Fibroblast of lung (primary cell): ENCODE measurements around the gene SNX3. TPM values are rescaled to one million over a fixed set of nuclear protein-coding genes. Genes with fewer than 3 reads are reported as not detected.
A peak's percentile ranks its signal among the peaks of the same experiment; 100 is the strongest.
"Not testable (repeated sequence)": the region's sequence is repeated elsewhere in the genome, so short reads cannot be mapped to it uniquely, and the experiment has no call there.

ENCODE experiments used
- DNase-seq, 2 donors: peaks; one replicate each; pipeline versions ENCODE4 v3.0.0 to v3.0.0-alpha.2; 2010; ENCODE audit warnings: low read depth in 2 of 2
- H2AFZ ChIP-seq: 2 replicates; pipeline ENCODE4 v1.5.1; 2012; ENCODE audit warnings: low read length, control low read depth, inconsistent platforms
- H3K27ac ChIP-seq: 2 replicates; pipeline ENCODE4 v1.5.1; 2011; ENCODE audit warnings: low read length, control low read depth; ENCODE audit not compliant: insufficient read depth
- H3K27me3 ChIP-seq: 2 replicates; pipeline ENCODE4 v1.5.1; 2011; ENCODE audit warnings: mild to moderate bottlenecking, low read length; ENCODE audit not compliant: control insufficient read depth, insufficient read depth
- H3K36me3 ChIP-seq: 2 replicates; pipeline ENCODE4 v1.5.1; 2011; ENCODE audit warnings: low read length; ENCODE audit not compliant: control insufficient read depth, insufficient read depth
- H3K4me1 ChIP-seq: 2 replicates; pipeline ENCODE4 v1.5.1; 2011; ENCODE audit warnings: low read length; ENCODE audit not compliant: control insufficient read depth, insufficient read depth; ENCODE audit errors: extremely low read depth
- H3K4me2 ChIP-seq: 2 replicates; pipeline ENCODE4 v1.5.1; 2011; ENCODE audit warnings: low read length, control low read depth; ENCODE audit not compliant: insufficient read depth; ENCODE audit errors: extremely low read depth
- H3K4me3 ChIP-seq, 4 experiments: fragments of 200-600 bp in 1 of 4; sonication (generic) in 1 of 4; replicated peaks in 1 of 4; 2 replicates each; pipeline ENCODE4 v1.5.1; 2011 to 2016; ENCODE audit warnings: low read length in 4 of 4, low read depth in 3 of 4, mild to moderate bottlenecking in 3 of 4, control low read depth in 2 of 4, inconsistent platforms in 1 of 4, mixed read lengths in 1 of 4; ENCODE audit not compliant: insufficient read depth in 1 of 4; ENCODE audit errors: control extremely low read depth in 1 of 4
- H3K79me2 ChIP-seq: 2 replicates; pipeline ENCODE4 v1.5.1; 2012; ENCODE audit warnings: mild to moderate bottlenecking, low read length, inconsistent platforms; ENCODE audit not compliant: control insufficient read depth, insufficient read depth
- H3K9ac ChIP-seq: 2 replicates; pipeline ENCODE4 v1.5.1; 2011; ENCODE audit warnings: mild to moderate bottlenecking, low read length, control low read depth; ENCODE audit not compliant: insufficient read depth
- H3K9me3 ChIP-seq: 2 replicates; pipeline ENCODE4 v1.5.1; 2012; ENCODE audit warnings: low read depth, low read length; ENCODE audit not compliant: control insufficient read depth, insufficient read depth
- H4K20me1 ChIP-seq: 2 replicates; pipeline ENCODE4 v1.5.1; 2011; ENCODE audit warnings: low read length; ENCODE audit not compliant: control insufficient read depth, insufficient read depth; ENCODE audit errors: extremely low read depth
- CTCF ChIP-seq, 2 donors: IDR thresholded peaks in 1 of 2; conservative IDR thresholded peaks in 1 of 2; 1 replicate in 1 of 2; 2 replicates in 1 of 2; pipeline ENCODE4 v1.5.1; 2011 to 2012; ENCODE audit warnings: low read length in 2 of 2, control low read depth in 1 of 2, inconsistent platforms in 1 of 2, low read depth in 1 of 2, mild to moderate bottlenecking in 1 of 2
- EZH2 ChIP-seq: IDR thresholded peaks from 2 replicates; pipeline ENCODE4 v1.5.1; 2012; ENCODE audit warnings: low read length, control low read depth, mild to moderate bottlenecking; ENCODE audit errors: missing control alignments
- polyA minus RNA-seq: library from RNA; depleted of rRNA, polyadenylated mRNA; stranded (reverse); fragments of >200 nt; gene quantifications from 2 replicates; pipeline ENCODE4 v1.2.3, GENCODE V29; 2011; ENCODE audit warnings: low replicate concordance
- polyA plus RNA-seq, 2 donors: library from polyadenylated mRNA; depleted of rRNA in 1 of 2; stranded (reverse) in 1 of 2; unstranded in 1 of 2; fragments of >200 nt; gene quantifications; 2 replicates each; pipeline ENCODE4 v1.2.1, GENCODE V29; 2011 to 2012; ENCODE audit warnings: missing spikeins in 1 of 2
- total RNA-seq: library from RNA; depleted of rRNA; stranded (reverse); fragments of >200 nt; gene quantifications from 2 replicates; pipeline ENCODE4 v1.2.1, GENCODE V29; 2014

Gene SNX3
- 182 and 209 TPM in 2 replicates for total RNA-seq
- 355 and 428 TPM in 2 replicates for polyA plus RNA-seq
- 203 and 235 TPM in 2 replicates for polyA plus RNA-seq (2012)
- polyA minus RNA-seq = 49.2 and 99.9 TPM in 2 replicates

GRCh38 chr6:108260809-108261569, at the start of gene SNX3:
Gene SNX3 (minus strand): TSS chr6:108261040. CDS start chr6:108260921, 119 bp downstream.
- H2AFZ ChIP-seq = peak within 1 kb of the TSS; percentile 99
- no peak for TF ChIP-seq CTCF (conservative IDR thresholded peaks at IDR 0.05 in 1 of 2, IDR thresholded peaks at IDR 0.05 in 1 of 2; ENCODE audit: low read depth in 1 of 2, low read length in 2 of 2)
- H3K36me3 ChIP-seq = no peaks in the 10 kb centered on the region
- H3K4me1 ChIP-seq = no peaks in the 10 kb centered on the region
- H3K4me2 ChIP-seq = peak within 1 kb of the TSS; percentile 97
- peaks cover 38% of the 10 kb centered on the region for H3K79me2 ChIP-seq
- no peaks in the 10 kb centered on the region for H3K27me3 ChIP-seq
- peak within 1 kb of the TSS; percentile 85 for H3K9ac ChIP-seq
- no peaks in the 10 kb centered on the region for H4K20me1 ChIP-seq
- H3K9me3 ChIP-seq = no peaks in the 10 kb centered on the region
- peak within 1 kb of the TSS; percentile 81 to 100 (median 98) for H3K4me3 ChIP-seq
- DNase-seq = peak; percentile 96 to 97
- H3K27ac ChIP-seq = peak within 1 kb of the TSS; percentile 90

GRCh38 chr6:108309844-108310243, 49.0 kb upstream of the SNX3 start:
- Histone ChIP-seq H3K79me2 (no peaks in the 10 kb centered on the region), H3K9me3 (no peaks in the 10 kb centered on the region), H3K4me2 (no peak overlapping the region), H3K27me3 (no peaks in the 10 kb centered on the region), H2AFZ (no peak overlapping the region), H3K36me3 (no peaks in the 10 kb centered on the region), H3K4me1 (no peaks in the 10 kb centered on the region), H3K4me3 (no peak overlapping the region), H3K9ac (no peak overlapping the region), H3K27ac (no peak overlapping the region), H4K20me1 (no peaks in the 10 kb centered on the region)
- TF ChIP-seq EZH2 = no peak
- TF ChIP-seq CTCF (conservative IDR thresholded peaks at IDR 0.05 in 1 of 2, IDR thresholded peaks at IDR 0.05 in 1 of 2; ENCODE audit: low read depth in 1 of 2, low read length in 2 of 2) = no peak
- DNase-seq = no peak

- H3K9me3 ChIP-seq, H4K20me1 ChIP-seq, H3K79me2 ChIP-seq, H3K27ac ChIP-seq, H3K4me2 ChIP-seq, DNase-seq, H3K27me3 ChIP-seq, H3K36me3 ChIP-seq, H3K4me3 ChIP-seq, H3K9ac ChIP-seq, H2AFZ ChIP-seq, H3K4me1 ChIP-seq: not testable (repeated sequence)
Observed at GRCh38 chr6:108308641-108309040, 47.8 kb upstream of the SNX3 start.
